Osteocyte (in vitro differentiated cells): ENCODE data around the gene CLCN4. TPM values are rescaled to one million over a fixed set of nuclear protein-coding genes. Genes with fewer than 3 reads are reported as not detected.

Experiments used
- DNase-seq: peaks from one replicate; pipeline ENCODE4 v3.0.0; 2021; ENCODE audit warnings: mixed read lengths; ENCODE audit not compliant: unreplicated experiment; ENCODE audit errors: extremely low spot score
- H3K27ac Mint-ChIP-seq: one replicate; pipeline ENCODE4 v1.8.0; 2021; ENCODE audit warnings: mild to moderate bottlenecking, mixed read lengths; ENCODE audit not compliant: unreplicated experiment
- H3K27me3 Mint-ChIP-seq: one replicate; pipeline ENCODE4 v1.8.0; 2021; ENCODE audit warnings: mixed read lengths; ENCODE audit not compliant: unreplicated experiment
- H3K36me3 Mint-ChIP-seq: one replicate; pipeline ENCODE4 v1.8.0; 2021; ENCODE audit warnings: mixed read lengths; ENCODE audit not compliant: unreplicated experiment
- H3K4me1 Mint-ChIP-seq: one replicate; pipeline ENCODE4 v1.8.0; 2021; ENCODE audit warnings: mixed read lengths; ENCODE audit not compliant: unreplicated experiment
- H3K4me3 Mint-ChIP-seq: one replicate; pipeline ENCODE4 v1.8.0; 2021; ENCODE audit warnings: mild to moderate bottlenecking, moderate library complexity, mixed read lengths; ENCODE audit not compliant: unreplicated experiment
- H3K9me3 Mint-ChIP-seq: one replicate; pipeline ENCODE4 v1.8.0; 2021; ENCODE audit warnings: mixed read lengths; ENCODE audit not compliant: unreplicated experiment
- total RNA-seq: library from RNA; stranded (reverse); gene quantifications from 2 replicates; pipeline ENCODE4 v1.2.1, GENCODE V29; 2021
- TF ChIP-seq, protein P1 (sequence below): fragments of 200-600 bp; sonication (generic); IDR thresholded peaks from 2 replicates; pipeline ENCODE4 v1.5.0; 2021; ENCODE audit warnings: antibody characterized with exemption, mild to moderate bottlenecking, moderate library complexity

Gene CLCN4
- total RNA-seq, 1 donor from 2014 or later, result 2.3 TPM

DNA sequence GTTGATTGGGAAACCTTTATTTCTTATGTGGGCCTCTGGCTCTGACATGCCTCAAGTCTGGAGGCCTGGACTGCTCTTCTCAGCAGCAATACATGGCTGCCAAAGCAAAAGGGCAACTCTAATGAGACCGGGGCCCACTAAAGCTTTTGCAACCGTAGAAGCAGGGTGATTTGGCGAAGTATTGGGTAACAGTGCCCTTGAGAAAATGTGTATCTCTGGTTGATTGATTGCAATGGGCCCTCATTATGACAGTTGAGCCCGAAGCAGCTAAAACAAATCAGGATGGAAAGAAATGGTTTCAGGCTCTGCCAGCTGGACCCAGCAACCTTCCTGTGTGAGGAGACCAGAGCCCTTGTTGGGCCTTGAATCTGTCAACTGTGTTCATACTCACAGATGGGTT, 73.4 kb downstream of the CLCN4 start:
- Mint-ChIP-seq H3K4me1 (no peaks in the 10 kb centered on the region), H3K27me3 (no peaks in the 10 kb centered on the region)

DNA sequence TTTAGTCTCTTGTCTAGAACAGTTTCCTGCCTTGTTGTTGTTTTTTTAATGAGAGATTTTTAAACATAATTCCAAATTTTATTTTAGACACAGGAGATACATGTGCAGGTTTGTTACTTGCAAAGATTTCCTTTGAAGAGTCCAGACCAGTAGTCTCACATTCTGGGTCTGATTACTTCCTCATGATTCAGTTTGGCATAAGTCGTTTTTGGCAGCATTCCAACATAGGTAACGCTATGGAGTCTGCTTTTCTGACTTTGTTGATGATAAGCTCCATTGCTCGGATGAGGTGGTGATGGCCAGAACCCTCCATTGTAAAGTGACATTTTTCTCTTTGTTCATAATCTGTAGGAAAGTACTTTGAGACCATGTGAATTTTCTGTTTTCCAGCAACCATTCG, 74.7 kb downstream of the CLCN4 start:
- DNase-seq, result no peak
- peaks cover 3% of the 10 kb centered on the region for H3K9me3 Mint-ChIP-seq
- H3K27ac Mint-ChIP-seq, result no peak overlapping the region
- no peak overlapping the region for H3K4me3 Mint-ChIP-seq
- H3K27me3 Mint-ChIP-seq, result no peaks in the 10 kb centered on the region
- TF ChIP-seq, protein P1, sequence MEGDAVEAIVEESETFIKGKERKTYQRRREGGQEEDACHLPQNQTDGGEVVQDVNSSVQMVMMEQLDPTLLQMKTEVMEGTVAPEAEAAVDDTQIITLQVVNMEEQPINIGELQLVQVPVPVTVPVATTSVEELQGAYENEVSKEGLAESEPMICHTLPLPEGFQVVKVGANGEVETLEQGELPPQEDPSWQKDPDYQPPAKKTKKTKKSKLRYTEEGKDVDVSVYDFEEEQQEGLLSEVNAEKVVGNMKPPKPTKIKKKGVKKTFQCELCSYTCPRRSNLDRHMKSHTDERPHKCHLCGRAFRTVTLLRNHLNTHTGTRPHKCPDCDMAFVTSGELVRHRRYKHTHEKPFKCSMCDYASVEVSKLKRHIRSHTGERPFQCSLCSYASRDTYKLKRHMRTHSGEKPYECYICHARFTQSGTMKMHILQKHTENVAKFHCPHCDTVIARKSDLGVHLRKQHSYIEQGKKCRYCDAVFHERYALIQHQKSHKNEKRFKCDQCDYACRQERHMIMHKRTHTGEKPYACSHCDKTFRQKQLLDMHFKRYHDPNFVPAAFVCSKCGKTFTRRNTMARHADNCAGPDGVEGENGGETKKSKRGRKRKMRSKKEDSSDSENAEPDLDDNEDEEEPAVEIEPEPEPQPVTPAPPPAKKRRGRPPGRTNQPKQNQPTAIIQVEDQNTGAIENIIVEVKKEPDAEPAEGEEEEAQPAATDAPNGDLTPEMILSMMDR, result no peak
- peaks cover 6% of the 10 kb centered on the region for H3K4me1 Mint-ChIP-seq
- H3K36me3 Mint-ChIP-seq, result no peaks in the 10 kb centered on the region

More for the DNA sequence above, 73.4 kb downstream of the CLCN4 start:
- H3K9me3 Mint-ChIP-seq, result peaks cover 9% of the 10 kb centered on the region
- TF ChIP-seq, protein P1, result no peak
- H3K4me3 Mint-ChIP-seq, result no peak overlapping the region
- H3K36me3 Mint-ChIP-seq, result no peaks in the 10 kb centered on the region
- DNase-seq, result no peak
- H3K27ac Mint-ChIP-seq, result no peak overlapping the region

DNA sequence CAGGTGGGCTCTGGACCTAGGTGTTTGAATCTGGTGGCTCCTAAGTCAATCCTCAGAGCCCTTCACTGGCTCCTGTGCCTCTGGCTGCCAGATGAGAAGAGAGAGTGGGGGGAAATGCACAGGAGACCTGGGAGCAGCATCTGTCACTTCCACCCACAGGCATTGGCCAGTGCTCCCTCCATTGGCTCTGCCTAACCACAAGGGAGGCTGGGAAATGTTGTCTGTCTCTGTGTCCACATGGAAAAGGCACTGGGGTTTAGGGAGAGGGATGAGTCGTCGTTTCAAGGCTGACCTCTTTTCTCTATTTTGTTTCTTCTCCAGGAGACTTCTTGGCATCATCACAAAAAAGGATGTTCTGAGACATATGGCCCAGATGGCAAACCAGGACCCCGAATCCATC, 76.4 kb downstream of the CLCN4 start:
- Mint-ChIP-seq H3K27ac (no peak overlapping the region), H3K36me3 (no peaks in the 10 kb centered on the region), H3K4me3 (no peak overlapping the region), H3K4me1 (peaks cover 6% of the 10 kb centered on the region), H3K9me3 (peaks cover 3% of the 10 kb centered on the region), H3K27me3 (no peaks in the 10 kb centered on the region)
- TF ChIP-seq, protein P1, result no peak
- no peak for DNase-seq

DNA sequence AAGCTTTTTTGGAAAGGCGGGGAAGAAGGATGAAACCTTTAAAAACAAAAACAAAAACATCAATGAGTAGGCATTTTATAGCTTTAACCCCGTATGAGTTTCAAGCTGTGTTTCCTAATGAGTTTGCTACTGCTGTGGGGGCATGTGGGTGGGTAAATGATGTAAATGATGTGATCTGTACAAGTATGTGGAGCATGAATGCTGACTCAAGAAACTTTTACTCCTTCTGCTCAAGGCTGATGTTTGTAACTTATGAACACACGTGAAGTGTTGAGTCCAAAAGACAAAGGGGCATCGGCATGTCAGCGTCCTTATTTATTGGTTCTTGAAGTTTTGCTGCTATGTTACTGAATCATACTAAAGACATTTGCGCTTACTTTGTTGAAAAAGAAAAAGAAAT, 76.9 kb downstream of the CLCN4 start:
- TF ChIP-seq, protein P1, result no peak
- H3K36me3 Mint-ChIP-seq, result no peaks in the 10 kb centered on the region
- peaks cover 3% of the 10 kb centered on the region for H3K9me3 Mint-ChIP-seq
- no peak overlapping the region for H3K4me3 Mint-ChIP-seq
- H3K27me3 Mint-ChIP-seq, result no peaks in the 10 kb centered on the region
- H3K27ac Mint-ChIP-seq, result no peak overlapping the region
- peaks cover 6% of the 10 kb centered on the region for H3K4me1 Mint-ChIP-seq
- DNase-seq, result no peak

DNA sequence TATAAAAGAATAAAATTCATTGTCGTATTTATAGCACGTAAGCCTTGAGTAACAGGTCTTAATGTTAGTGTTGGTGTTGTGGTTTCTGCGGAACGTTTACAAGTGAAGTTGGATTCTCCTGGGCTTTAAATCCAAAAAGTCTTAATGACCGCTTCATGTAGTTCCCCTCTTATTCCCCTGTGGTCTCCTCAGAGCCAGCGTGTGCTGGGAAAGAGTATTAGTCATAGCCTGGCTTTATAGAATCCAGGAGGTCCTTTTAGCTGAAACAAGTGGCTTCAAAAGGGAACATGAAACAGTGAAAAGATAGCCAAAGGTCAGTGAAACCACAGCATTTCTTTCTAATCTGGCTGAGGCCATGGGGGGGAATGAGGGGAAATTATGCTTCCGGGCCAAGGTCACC, 79.1 kb downstream of the CLCN4 start:
- no peak for DNase-seq
- no peaks in the 10 kb centered on the region for H3K36me3 Mint-ChIP-seq
- H3K4me3 Mint-ChIP-seq, result no peak overlapping the region
- no peak overlapping the region for H3K27ac Mint-ChIP-seq
- peaks cover 2% of the 10 kb centered on the region for H3K9me3 Mint-ChIP-seq
- no peaks in the 10 kb centered on the region for H3K27me3 Mint-ChIP-seq
- H3K4me1 Mint-ChIP-seq, result peaks cover 13% of the 10 kb centered on the region
- TF ChIP-seq, protein P1, result no peak
